Inflammatory macrophage (primary cell): Measurements from ENCODE around the gene PCGF3.
"Not testable (repeated sequence)": the region's sequence is repeated elsewhere in the genome, so short reads cannot be mapped to it uniquely, and the experiment has no call there.

Source experiments
- DNase-seq, 2 donors: peaks; one replicate each; pipeline ENCODE4 v3.0.0-alpha.2; 2020 to 2022

Gene PCGF3

DNA sequence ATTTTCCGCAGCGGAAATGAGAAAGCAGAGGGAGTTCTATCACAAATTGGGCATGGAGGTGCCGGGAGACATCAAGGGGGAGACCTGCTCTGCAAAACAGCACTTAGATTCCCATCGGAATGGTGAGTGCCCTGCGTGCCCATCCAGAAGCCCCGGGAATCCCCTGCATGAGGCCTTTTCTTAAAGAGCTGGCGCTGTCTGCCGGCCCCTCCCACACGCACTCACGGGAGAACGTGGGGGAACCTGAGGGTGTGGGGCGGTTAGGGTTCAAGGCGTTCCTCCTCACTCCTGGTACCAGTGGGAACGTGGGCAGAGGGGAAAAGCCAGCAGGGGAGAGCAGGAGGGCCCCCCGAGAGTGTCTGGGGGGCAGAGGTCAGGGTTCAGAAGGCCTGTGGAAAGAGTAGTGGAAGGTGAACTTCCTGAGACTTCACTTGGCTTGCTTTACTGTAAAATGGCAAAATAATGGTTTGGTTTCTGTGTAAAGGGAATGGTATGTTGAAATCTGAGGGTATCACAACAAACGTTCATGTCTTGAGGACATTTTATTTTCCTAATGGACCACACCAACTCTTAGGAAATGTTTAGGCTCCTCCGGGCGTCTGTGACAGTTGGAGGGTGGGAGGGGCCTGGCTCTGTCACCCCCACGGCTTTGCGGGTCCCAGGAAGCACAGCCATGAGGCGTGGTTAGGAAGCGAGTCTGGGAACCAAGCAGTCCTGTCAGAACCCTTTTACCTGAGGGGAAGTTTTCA lies 38.0 kb downstream of the PCGF3 start:
- no peak for DNase-seq

DNA sequence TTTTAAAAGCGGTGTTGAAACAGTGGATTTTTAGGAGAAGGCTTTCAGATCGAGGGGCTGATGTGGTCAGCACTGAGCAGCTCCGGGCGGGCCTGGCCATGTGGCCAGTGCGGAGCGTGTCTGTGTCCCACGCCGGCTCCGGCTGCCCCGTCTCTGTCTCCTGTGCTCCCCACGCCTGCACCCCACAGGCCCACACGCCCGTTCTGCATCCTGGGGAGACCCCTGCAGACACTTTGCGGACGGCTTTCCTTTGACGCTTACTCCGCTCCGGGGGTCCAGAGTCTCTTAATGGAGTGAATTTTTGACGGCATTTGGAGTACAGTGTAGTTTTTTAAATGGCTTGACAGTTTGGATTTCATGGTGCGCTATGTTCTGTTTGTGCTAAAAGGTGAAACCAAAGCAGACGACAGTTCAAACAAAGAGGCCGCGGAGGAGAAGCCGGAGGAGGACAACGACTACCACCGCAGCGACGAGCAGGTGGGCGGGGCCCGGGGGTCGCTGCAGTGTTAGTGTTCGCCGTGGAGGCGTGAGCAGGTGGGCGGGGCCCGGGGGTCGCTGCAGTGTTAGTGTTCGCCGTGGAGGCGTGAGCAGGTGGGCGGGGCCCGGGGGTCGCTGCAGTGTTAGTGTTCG lies 38.7 kb downstream of the PCGF3 start:
- no peak for DNase-seq

DNA sequence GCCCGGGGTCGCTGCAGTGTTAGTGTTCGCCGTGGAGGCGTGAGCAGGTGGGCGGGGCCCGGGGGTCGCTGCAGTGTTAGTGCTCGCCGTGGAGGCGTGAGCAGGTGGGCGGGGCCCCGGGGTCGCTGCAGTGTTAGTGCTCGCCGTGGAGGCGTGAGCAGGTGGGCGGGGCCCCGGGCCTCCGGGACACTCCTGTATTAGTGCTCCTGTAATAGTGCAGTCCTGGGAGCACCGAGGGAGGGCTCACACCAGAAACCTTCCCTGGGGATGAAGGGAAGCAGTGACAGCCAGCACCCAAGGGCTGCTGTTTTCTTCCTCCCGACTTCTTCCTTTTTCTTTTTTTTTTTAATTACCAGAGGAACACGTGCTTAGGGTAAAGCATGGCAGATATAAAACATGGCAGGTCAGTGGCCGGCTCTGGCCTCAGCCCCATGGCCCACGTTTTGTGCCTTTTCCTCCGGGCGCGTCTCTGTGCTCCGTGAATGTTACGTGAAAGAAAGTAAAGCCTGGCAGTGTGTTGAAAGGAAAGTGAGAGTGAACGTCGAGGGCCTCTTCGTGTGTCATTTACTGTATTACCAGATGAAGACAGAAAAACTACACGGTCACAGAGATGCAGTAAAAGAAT lies 42.0 kb downstream of the PCGF3 start:
- no peak for DNase-seq

DNA sequence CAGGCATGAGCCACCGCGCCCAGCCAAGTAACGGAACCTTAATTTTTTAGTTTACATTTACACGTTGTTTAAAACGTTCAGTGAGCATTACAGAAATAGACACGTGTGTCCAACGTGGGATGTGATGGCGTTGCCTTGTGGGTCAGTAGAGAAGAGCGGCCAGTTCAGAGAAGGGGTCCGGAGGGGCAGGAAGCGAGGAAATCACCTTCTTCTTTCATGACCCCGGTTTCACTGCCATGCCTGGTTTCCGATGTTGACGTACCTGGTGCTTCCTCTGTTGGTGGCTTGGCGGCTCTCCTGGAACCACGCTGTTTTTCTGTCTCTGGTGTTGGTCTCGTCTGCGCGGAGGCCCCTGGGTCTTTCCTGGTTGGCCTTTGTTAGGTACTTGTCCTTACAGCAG lies 42.8 kb downstream of the PCGF3 start:
- DNase-seq, result no peak

DNA sequence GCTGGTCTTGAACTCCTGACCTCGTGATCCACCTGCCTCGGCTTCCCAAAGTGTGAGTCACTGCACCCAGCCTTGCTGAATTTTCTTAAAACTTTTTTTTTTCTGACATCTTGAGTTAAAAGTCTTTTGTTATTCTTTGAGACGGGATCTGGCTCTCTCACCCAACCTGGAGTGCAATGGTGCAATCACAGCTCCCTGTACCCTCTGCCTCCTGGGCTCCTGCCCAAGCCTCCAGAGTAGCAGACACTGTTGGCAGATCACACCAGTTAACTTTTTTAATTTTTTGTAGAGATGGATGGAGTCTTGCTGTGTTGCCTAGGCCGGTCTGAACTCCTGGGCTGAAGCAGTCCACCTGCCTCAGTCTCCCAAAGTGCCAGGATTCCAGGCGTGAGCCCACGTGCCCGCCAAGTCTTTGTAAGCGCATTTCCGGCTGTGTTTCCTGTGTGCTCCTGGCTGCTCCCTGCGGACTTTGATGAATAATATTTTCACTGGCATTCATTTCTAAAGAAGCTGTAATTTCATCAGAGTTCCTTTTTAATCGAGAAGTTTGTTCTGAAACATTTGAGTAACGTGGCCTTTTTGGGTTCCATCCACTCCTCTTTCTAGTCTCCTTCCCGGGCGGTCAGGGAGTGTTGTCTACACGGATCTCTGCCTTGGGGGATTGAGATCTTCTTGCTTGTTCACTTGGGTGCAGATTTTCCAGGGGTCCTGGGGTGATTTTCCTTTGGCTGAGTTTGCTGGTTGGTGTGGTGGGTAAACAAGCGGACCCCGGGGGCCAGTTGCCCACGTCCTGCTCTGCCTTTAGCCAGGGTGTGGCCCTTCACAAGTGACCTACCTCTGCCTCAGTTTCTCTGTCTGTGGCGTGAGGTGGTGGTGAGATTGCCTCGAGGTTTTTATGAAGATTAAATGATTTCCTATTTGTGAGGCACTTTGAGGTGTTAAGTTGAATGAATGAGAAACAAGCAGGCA lies 44.4 kb downstream of the PCGF3 start:
- no peak for DNase-seq

DNA sequence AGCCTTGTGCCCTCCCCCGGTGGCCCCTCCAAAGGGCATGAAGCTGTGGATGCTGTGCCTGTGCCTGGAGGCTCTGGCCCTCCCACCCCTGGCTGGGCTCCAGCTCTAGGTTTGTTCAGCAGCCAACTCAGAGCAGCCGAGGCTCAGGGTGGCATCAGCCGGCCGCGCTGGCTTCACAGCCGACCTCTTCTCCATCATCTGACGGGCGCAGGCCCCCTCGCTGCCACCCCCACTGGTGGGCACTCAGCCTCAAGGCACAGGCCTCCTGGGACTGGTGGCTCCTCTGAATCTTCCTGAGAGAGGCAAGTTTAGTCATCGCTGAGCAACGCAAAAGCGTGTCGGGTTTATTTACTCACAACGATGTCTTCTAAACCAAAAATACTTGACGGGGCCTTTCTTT lies 46.0 kb downstream of the PCGF3 start:
- no peak for DNase-seq

DNA sequence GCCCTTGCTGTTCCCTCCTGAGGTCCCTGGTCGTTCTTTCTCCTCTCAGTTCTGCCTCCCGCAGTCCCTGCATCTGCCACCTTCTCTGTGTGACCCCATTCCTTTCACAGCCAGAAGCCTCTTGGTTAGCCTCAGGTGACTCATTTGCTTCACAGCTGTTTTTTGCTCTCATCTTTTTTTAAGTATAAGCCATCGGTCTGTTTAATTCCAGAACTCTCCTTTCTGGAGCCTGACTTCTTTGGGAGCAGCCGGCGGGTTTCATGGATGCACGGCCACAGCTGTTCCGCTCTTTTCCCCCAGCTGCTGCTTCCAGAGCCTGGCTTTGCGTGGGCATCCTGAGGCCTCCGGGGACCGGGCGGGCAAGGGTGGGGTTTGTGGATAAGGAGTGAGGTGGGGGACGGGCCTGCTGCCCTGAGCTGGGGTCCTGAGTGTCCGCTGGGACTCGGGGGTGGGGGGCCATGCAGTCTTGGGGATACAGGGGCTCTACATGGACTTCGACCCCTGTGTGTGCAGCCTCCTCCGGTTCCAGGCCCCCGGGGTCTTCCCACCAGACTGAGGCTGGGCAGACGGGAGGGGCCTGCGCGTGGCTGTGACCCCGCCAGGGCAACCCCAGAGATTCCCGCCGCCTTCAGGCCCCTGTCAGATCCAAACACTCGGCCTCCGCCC lies 46.7 kb downstream of the PCGF3 start:
- no peak for DNase-seq

DNA sequence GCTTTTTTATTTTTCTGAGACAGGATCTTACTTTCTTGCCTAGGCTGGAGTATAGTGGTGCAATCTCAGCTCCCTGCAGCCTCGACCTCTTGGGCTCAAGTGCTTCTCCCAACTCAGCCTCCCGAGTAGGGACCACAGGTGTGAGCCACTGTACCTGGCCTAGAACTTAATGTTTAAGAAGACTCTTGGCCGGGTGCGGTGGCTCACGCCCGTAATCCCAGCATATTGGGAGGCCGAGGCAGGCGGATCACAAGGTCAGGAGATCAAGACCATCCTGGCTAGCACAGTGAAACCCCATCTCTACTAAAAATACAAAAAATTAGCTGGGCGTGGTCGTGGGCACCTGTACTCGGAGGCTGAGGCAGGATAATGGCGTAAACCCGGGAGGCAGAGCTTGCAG lies 47.6 kb downstream of the PCGF3 start:
- not testable (repeated sequence) for DNase-seq

DNA sequence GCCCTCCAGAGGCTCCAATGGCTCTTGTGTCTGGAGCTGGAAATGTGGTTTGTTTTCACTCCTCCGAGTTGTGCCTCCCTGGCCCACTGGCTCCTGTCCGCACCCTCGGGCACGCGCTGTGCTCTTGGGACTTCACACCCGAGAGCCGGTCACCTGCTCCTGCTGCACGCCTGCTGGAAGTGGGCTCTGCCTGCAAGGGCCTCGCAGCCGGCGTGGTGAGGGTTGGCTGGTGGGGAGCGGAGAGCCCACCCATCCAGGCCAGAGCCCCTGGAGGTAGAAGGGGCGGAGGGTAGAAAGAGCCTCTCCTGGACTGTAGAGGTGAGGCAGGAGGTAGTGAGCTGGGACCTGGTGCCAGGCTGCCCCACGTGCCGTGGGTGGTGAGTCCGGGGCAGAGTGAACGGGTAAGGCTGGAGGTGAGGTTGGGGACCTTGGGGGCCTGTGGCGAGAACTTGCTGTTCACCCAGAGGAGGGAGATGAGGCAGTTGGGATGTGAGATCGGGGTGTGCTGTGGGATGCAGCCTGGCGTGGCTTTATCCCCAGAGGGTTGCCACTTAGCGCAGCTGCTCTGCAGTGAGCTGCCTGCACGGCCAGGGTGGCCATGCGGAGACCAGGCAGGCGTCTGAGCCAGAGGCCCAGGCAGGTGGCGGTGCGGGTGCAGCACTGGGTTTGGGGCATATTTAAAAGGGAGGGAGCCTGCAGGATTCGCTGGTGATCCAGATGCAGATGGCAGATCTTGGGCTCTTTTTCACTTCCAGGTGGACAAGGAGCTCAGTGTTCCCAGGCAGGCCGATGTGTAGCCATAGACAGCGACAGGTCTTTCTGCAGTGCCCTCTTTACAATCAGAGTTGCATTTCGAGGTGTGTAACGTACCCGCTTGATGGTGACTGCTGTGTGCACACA lies 48.8 kb downstream of the PCGF3 start:
- no peak for DNase-seq

DNA sequence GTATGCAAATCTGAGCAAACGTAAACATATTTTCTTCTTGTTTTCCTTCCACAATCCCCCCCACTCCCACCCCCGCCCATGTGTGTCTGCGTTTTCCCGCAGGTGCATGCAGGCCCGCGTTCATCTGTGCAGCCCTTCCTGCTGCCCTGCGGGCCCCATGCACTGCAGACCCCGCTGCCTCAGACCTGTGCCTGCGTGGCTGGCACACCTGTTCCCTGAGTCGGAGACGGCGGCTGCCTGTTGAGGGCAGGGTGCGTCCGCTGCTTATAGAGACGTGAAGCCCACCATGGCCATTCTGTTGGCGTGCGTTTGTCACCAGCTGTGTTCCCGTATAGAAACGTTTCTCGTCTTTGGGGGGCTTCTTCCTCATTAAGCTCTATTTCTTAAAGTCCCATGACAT lies 51.5 kb downstream of the PCGF3 start:
- DNase-seq, result no peak

DNA sequence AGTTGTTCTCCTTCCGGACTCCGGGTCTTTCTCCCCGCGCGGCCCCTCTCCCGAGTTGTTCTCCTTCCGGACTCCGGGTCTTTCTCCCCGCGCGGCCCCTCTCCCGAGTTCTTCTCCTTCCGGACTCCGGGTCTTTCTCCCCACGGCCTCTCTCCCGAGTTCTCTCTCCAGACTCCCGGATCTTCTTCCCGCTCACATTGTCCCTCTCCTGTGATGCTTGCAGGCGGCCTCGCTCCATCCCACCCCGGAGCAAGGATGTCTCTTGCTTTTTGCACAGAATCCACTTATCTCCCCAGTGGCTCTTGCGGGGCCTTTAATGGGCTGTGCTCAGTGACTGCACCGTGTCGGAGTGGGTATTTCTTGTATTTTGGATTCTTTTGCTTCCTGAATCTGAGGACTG lies 54.2 kb downstream of the PCGF3 start:
- DNase-seq, result not testable (repeated sequence)

DNA sequence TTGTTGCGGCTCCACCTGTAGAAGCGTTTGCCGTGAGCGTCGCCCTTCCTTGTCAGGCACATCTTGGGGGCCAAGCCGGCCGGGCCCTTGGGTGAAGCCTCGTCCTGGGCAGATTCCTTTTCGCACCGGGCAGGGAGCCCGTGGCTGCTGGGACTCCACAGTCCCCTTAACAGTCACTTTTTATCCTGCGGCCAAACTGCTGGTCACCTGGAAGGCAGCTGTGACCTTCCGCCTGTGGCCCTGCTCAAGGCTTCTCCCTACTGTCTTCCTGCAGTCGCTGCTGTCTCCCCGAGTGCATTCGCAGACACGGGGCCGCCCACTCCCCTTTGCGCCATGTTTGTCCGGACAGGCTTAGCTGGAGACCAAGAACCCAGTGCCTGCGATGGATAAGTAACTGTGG lies 55.0 kb downstream of the PCGF3 start:
- no peak for DNase-seq

DNA sequence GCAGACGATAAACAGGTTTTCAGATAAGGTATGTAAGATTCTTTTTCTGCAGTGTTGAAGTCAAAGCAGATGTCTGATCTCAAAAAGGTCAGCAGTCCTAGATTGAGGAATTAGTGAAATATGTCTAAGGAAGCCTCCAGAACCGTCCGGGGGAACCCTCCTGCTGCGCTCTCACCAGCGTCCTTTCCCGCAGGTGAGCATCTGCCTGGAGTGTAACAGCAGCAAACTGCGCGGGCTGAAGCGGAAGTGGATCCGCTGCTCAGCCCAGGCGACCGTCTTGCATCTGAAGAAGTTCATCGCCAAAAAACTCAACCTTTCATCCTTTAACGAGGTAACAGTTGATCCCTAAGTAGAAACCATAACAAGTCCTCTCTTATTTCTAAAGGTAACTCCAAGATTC lies 55.5 kb downstream of the PCGF3 start:
- DNase-seq, result no peak

DNA sequence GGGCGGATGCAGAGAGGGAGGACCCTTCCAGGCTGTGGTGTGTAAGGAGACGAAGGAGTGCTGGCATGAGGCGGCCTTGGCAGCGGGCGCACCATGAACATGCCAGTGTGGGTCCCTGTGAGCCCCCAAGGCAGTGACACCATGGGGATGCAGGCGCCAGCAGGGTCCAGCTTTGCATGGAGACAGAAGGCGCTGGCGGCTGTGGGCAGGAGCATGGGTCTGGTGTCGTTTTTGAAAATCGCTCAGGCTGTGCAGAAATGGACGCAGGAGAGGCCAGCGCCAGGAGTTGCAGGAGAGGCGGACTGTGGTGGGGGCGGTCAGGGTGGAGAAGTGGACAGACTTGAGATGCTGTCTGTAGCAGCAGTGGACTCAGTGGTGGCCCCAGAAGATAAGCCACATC lies 56.1 kb downstream of the PCGF3 start:
- DNase-seq, result no peak

DNA sequence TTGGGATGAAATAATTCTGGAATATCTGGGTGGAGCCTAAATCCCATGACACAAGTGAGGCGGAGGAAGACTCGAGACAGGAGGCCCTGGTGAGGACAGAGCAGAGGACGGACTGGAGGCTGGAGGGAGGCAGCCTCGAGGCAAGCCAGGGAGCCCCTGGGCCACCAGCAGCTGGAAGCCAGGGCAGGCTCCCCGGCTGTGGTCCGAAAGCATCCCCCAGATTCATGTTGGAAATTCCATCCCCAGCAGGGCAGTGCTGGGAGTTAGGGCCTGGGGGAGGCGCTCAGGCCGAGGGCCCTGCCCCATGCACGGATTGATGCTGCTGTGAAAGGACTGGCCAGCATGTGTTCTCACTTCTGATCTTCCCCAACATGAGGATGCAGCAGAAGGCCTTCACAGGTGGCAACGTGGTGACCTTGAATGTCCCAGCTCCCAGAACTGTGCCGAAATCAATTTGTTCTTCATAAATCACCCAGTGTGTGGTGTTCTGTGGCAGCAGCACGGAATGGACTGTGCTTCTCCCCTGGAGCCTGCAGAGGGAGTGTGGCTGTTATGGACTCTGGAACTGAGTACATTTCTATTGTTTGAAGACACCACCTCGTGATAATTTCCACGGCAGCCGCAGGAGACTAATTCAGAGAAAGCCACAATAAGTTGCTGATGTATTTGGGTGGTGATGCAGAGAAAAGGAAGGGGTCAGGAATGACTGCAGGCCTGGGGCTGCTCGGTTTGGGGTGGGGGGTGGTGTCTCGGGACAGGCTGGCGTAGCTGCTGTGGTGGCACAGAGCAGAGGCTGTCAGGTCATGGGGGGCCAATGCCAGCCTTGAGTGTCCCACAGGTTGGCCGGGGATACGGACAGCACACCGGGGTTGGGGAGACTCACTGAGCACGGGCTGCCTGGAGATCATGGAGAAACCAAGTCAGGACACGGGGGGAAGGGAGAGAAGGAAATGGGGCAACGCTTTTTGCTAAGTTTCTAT lies 56.9 kb downstream of the PCGF3 start:
- no peak for DNase-seq

DNA sequence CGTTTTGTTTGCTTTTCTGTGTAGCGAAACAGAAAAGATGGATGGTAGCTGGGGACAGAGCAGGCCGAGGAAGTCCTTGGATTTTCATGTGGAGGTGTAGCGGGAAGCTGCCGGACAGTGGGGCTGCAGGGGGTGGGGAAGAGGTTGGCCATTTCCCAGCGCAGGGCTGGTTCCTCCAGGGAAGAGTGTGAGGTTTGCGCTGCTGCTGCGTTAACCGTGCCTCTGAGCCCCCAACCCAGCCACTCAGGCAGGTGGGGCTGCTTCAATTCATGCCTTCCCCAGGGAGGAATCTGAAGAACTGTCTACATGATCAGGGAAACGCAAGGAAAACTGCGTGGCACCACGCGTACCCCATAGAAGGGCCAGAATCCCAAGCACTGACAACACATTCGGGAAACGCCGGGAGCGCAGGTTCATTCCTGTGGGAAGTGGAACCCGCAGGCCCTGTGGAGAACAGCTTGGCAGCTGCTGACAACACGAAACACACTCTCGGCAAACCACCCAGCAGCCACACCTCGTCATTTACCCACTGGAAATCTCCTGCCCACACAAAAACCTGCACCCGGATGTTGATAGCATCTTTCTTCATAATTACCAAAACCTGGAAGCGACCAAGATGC lies 57.7 kb downstream of the PCGF3 start:
- DNase-seq, result no peak

DNA sequence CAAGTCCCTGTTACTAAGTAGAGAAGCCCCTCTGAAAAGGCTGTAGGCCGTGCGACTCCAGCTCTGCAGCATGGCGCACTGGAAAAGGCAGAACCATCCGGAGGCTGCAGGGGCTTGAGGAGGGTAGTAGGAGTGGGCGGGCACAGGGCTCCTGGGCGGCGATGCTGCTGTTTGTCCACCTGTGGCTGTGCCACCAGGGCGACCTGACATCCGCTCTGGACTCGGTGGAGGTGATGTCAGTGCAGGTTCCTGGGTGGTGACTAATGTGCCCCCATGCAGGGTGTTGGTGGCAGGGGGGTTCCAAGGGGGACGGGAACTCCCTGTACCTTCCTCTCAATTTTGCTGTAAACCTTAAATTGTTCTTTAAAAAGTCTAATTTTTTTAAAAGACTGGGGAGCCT lies 58.3 kb downstream of the PCGF3 start:
- no peak for DNase-seq

DNA sequence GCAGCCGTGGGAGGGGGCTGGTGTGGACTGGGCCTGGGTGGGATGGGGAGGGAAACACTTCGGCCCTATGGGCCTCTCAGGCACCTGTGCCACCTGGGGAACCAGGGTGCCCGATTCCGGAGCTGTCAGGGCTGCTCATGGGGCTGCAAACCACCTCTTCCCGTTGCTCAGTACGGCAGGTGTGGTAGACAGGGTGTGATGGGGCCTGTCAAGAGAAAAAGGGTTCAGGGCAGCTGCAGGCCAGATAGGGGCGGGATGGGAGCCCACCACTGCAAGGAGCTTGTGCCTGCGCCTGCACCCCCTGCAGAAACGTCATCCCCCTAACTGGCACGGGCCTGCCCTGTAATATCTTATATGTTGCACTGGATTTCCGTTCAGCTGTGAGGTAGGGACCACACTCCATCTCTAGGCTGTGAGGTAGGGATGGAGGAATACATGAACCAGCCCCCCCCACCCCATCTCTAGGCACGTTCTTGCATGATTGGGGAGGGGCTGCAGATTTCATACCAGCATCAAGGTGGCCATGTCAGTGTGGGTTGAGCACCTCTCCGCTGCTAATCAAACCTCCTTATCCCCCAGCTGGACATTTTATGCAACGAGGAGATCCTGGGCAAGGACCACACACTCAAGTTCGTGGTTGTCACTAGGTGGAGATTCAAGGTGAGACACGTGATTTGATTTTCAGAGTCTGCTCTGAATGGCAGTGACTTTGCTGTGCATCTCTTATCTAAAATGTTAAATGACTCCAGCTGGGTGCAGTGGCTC lies 59.0 kb downstream of the PCGF3 start:
- no peak for DNase-seq

DNA sequence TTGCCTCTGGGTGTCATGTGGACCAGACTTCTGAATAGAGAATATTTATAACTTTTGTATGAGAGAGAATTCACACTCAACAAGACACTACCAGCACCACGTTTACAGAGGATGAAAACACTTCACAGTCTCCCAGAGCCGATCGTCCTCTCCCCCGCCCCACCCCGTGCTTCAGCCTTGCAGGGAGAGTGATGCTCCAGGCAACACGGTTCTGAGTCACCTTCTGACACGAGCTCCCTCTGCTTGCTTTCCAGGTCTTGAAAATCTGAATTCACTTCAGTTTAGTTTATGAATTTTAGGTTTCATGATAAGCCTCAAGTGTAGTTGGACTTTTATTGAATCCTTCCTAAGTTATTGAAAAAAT lies 60.5 kb downstream of the PCGF3 start:
- no peak for DNase-seq
